Inferior parietal cortex (tissue), 1 donor: ENCODE measurements around the gene NOSTRIN.
A peak's percentile ranks its signal among the peaks of the same experiment; 100 is the strongest.
"Not testable (repeated sequence)": the region's sequence is repeated elsewhere in the genome, so short reads cannot be mapped to it uniquely, and the experiment has no call there.

Experiments
- DNase-seq: peaks from one replicate; pipeline ENCODE4 v3.0.0-alpha.2; 2016; ENCODE audit errors: extremely low spot score

Gene NOSTRIN

DNA sequence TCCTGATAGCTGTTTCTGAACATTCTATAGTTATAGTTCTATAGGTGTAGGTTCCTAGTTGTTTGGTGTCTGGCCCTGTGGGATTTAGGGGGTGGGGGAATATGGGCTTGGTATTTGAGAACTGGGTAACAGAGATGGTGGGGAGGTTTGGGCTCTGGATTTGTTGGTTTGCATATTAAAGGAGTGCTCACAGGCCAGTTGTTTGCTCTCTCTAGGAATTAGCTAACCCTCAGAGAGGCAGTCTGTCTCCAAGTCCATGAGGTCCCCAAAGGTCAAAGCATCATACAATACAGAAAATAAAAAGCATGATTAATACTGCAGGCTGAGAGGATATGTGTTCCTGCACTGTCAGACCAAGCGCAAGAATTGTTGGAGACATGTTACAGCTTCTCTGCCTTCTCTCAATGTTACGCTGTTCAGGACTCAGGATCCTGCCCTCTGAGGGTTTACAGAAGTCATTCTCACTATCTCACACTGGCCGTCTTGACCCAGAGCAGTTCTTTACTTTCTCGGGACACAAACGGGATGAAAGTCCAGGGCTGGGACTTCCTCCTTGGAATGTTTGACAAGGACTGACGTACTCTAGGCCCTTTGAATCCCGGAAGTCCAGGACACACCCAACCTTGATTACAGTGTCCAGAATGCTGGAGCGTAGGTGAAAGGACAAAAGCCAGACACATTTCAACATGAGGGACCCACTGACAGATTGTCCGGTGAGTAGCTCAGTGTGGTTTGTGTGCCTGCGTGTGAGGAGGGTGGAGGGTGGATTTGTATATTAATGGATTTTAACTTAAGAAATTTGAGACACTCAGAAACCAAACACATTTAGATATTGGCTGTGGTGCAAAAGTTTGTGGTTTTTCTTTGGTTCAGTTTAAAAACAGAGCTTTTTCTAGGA lies at the start of gene NOSTRIN:
NOSTRIN (plus strand) TSS at position 677 of the 898 bp plus-strand sequence; CDS start at position 687, 10 bp downstream.
- no peak for DNase-seq

DNA sequence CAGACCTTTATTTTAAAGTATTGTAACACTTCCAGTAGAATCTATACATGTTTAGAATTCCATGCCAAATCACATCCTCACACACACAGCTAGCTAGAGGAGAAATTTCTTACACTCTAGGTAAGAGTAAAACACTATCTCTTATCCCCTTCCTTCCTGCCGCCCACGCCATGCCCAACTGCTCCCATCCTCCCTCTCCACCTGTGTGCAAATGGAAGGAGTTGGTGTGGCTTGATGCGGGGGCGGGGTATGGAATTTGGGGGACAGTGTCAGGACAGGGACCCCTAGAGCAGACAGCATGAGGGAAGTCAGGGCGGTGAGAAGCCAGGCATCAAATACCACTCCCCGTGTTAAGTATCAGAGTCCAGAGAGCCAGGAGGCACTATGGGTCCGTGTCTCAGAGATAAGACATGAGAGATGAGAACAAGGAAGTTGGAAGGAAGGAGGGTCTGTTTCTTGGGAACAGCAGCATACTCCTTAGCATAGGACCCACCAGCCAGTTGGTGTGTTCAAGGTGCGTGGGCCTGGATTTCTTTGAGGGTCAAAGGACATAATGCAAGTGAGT lies 48.6 kb upstream of the NOSTRIN start:
- DNase-seq: no peak

- DNase-seq: no peak
Observed at GRCh38 chr2:168757223-168757622, 45.2 kb upstream of the NOSTRIN start.

GRCh38 chr2:168758970-168759820 lies 43.2 kb upstream of the NOSTRIN start:
- peak; percentile 48 for DNase-seq

GRCh38 chr2:168765401-168765800 lies 37.0 kb upstream of the NOSTRIN start:
- no peak for DNase-seq

- DNase-seq: no peak
Observed at GRCh38 chr2:168766600-168766999, 35.8 kb upstream of the NOSTRIN start.

DNA sequence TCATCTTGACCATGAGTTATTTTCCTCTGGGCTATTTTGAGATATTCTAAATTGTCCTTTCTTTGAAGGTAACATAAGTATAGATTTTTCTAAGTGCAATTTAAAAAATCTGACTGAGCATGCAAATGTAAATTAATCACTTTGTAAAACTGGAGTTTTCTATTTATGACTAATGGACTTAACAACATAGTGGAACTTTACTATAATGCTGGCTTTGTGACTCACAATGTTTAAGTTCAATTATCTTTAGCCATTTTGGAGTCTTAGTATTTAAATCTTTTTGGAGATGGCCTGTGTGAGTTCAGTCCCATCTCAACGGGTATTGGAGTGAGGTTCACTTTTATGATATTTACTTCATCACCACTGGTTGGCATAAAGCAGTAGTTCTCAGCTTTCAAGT lies 35.2 kb upstream of the NOSTRIN start:
- no peak for DNase-seq

DNA sequence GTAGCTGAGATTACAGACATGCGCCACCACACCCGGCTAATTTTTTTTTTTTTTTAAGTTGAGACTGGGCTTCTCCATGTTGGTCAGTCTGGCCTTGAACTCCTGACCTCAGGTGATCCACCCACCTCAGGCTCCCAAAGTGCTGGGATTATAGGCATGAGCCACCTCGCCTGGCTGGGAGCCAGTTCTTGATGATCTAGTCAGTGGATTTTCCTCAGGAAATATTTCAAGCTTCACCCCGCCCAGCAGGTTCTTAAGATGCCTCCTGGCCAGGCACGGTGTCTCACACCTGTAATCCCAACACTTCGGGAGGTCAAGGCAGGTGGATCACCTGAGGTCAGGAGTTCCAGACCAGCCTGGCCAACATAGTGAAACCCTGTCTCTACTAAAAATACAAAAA lies 34.1 kb upstream of the NOSTRIN start:
- DNase-seq: not testable (repeated sequence)

DNA sequence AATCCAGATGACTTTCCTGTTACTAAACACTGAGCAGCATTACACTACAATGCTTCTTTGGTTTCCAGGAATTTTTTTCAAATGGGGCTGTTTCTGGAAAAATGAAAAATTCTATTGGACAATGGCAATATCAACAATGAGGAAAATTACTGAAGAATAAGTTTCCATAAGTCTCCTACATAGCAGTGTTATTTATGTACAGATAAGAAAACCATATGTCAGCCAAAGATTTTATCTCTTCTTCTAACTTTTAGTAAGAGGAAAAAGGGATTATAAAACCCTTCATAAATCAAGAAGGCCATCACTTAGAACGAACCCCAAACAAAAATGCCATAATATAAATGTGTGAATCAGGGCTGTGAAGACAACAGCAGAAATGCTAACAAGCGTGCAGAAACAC lies 31.6 kb upstream of the NOSTRIN start:
- DNase-seq: no peak

DNA sequence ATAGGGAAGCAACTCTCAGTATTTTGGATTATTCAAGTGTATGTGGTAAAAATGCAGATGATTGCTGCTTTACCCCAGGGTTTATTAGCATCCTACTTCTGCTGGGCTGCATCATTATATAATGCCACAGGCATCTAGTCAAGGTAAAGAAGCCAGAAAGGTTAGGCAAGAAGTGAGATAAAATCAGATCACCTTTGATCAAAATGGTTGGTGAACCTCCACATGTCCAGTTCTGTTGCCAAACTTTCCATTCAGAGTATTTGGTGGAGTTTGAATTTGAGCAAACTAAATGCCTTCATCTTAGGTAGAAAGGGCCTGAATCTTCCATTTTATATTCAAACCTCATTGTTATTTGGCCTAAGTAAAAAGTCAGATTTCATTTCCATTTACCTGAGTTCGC lies 29.7 kb upstream of the NOSTRIN start:
- DNase-seq: no peak

DNA sequence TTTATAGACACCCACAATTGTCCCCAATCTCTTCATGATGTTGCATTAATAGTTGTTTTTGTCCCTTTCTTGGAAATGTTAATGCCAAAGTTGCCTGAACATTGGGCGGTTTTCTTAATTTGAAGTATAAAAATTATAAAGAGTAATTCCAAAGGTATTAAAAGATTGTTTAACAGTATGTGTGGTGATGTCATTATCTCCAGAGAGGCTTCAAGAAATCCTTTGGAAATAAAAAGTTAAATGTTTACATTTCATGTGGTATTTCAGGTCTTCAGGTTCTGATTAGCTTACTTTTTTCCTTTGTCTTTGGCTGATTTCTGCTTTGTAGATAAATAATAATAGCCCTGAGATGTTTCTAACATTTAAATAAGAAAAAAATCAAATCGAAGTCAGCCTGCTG lies 29.3 kb upstream of the NOSTRIN start:
- DNase-seq: no peak

- peak; percentile 63 for DNase-seq
Observed at GRCh38 chr2:168773719-168774521, 28.5 kb upstream of the NOSTRIN start.

DNA sequence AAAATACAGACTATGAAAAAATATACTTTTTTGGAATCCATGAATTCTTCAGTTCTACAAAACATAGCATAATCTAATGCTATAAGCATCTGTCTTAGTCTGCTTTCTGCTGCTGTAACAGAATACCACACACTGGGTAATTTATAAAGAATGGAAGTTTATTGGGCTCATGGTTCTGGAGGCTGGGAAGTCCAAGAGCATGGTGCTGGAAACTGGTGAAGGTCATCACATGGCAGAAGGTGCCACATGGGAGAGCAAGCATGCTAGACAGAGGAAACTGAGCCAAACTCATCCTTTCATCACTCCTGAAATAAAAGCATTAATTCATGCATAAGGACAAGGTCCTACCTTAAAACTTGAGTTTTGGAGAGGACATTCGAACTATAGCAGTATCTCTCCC lies 26.6 kb upstream of the NOSTRIN start:
- DNase-seq: no peak

- no peak for DNase-seq
Observed at GRCh38 chr2:168780669-168781071, 21.8 kb upstream of the NOSTRIN start.

DNA sequence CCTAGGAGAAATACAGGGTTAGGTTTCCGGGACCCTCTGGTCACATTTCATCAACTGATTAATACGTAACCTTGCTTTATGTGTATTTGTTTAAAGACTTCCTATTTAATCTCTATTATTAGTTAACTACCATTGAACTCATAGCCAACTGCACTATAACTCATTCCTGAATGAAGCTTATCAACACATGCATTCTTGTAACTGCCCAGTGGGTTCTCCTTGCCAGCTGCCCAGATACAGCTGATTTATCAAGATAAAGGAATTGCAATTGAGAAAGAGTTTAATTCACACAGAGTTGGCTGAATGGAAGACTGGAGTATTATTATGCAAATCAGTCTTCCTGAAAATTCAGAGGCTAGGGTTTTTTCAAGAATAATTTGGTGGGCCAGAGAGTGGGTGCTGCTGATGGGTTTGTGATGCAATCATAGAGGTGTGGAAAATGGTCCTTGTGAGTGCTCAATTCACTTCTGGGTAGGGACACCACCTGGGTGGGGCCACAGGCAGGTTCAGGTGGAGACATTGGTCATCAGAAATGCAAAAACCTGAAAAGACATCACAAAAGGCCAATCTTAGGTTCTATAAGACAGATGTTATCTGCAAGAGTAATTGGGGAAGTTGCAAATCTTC lies 21.1 kb upstream of the NOSTRIN start:
- no peak for DNase-seq

GRCh38 chr2:168782271-168782670 lies 20.2 kb upstream of the NOSTRIN start:
- DNase-seq: no peak

GRCh38 chr2:168784993-168785392 lies 17.4 kb upstream of the NOSTRIN start:
- no peak for DNase-seq

DNA sequence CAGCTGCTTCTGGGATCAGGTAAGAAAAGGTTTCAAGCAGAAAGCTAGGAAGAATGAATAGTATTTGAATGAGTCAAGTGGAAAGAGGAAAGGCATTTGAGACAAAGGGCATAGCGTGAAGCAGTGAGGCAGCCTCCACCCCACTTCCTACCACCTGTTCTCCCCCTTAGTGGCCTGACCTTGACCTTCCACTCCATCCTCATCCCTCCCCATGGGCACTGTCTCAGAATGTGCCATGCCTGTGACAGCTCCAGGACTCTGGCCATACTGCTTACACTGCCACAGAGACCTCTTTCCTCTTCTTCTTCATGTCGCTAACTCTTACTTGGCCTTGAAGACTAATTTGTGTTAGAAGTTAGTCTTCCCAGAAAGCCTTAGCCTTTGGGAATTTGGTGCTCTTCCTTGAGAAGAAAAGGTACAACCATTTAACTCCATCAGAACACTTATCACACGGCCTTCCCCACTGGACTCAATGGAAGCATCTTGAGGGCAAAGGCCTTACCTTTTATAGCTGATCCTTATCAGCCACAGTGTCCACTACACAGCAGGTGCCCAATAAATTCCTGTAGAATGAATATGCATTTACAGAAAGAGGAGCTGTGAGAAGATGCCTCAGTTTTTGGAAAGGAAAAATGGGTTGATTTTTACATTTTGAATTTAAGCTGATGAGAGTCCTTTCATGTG lies 15.2 kb upstream of the NOSTRIN start:
- no peak for DNase-seq

DNA sequence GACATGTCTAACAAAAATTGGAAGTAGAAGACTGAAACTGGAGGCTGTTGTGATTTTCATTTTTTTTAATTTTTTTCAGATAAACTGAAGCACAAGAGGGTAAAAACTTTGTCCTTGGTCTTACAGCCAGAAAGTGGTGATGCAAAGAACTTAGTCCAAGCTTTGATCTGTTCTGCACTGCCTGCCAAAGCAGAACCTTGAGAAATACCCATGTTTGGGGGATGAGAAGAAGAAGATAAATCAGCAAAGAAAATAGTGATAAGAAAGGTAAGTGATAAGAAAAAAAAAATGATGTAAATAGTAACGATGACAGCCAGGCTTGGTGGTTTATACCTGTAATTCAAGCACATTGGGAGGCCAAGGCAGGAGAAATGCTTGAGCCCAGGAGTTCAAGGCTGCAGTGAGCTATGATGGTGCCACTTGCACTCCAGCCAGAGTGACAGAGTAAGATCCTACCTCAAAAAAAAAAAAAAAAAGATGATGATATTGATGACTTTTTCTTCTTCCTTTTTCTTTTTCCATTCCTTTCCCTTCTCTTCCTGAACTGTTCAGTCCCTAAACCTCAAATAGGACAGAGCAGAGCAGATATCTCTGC lies 14.6 kb upstream of the NOSTRIN start:
- DNase-seq: no peak

GRCh38 chr2:168789776-168790175 lies 12.7 kb upstream of the NOSTRIN start:
- no peak for DNase-seq
